HG03342 (cell line): ENCODE data around the gene AKAP6.
A peak's percentile ranks its signal among the peaks of the same experiment; 100 is the strongest.

Experiments used
- ATAC-seq: cut with Tn5 transposase; IDR thresholded peaks from one replicate; pipeline ENCODE4 v1.9.1; 2021; ENCODE audit warnings: mild to moderate bottlenecking, moderate library complexity; ENCODE audit not compliant: unreplicated experiment

Gene AKAP6

GRCh38 chr14:32650665-32651064, 321.6 kb downstream of the AKAP6 start:
- no peak for ATAC-seq

DNA sequence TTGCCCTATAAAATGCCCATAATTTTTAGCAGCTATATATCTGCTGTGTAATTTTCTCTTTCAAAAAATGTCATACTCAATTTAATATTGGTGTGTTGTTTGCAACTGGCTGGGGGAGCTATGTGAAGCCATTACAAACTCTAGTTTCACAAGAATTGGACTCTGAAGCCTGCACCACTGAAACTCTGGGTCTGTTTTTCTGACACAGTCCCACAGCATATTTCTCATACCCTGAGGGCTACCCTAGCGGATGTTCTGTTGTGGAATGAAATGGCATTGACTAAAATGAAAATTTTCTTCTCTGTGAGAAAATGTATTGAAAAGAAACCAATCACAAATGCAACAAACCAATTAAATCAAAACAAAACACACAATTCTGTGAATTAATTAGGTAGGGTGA, 325.0 kb downstream of the AKAP6 start:
- ATAC-seq: no peak

DNA sequence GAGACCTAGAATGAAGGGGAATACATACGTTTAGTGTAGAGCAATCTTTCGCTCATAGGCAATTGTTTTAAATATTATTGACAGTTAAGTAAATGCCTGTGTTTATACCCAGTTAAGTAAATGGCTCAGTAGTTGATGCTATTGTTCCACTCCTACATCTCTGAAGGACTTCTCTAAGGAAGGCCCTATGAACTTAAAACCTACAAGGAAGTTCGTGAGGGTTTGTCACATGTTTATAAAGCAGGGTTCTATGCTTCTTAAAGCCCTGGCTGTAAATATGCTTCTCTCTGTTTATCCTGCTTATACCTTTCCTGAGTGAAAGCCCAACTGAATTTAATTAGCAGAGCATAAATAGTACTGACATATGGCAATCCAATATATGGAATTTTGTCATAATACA, 327.5 kb downstream of the AKAP6 start:
- no peak for ATAC-seq

GRCh38 chr14:32657081-32657480, 328.0 kb downstream of the AKAP6 start:
- peak; percentile 56 for ATAC-seq

DNA sequence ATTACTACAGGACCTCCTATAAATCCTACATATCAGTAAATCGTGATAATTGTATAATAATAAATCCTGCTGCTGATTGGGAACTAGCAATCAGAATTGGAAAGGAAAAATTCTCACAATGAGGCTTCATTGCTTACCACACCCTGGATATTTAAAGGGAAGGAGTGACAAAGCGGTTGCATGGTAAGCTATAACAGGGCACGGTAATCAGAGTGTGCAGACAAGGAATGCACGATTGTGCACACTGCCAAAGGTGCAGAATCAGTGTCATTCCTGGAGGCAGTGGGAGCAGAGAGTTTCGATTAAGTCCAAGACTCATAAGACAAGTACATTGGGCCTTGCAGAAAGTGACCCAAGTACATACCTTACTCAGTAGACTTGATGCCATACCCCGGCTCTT, 332.1 kb downstream of the AKAP6 start:
- ATAC-seq: no peak

DNA sequence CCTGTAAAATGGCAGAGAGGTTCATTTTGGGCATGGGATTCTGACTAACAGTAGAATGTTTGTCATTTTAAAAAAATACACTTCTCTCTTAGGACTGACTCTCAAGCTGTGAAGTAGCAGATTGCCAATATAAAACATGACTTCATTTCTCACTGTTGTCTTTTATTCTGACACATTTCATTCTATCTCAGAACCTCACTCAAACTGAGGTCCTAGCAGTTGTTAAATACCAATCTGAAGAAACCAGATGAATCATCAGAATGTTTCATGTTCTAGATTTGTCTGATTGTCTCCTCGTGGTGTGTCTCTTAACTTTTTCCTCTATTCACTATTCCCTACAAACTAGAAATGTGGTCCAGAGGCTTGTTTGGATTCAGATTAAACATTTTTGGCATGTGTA, 333.1 kb downstream of the AKAP6 start:
- no peak for ATAC-seq

DNA sequence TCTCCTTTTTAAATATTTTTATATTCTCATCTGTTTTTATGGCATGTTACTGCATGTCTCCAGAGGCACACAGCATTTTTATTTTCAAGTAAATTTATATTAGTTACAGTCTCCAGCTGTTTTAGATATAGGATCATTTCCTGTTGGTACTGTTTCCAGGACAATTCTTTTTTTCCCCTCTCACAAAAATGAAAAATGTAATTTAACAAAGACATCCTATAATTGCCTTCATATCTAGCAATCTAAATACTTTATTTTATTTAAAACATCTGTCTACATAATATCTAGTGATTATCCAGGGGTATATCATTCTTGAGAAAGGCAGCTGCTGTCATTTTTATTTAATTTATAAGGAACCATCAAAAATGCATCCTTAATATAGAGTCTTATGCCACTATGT, 337.2 kb downstream of the AKAP6 start:
- no peak for ATAC-seq

DNA sequence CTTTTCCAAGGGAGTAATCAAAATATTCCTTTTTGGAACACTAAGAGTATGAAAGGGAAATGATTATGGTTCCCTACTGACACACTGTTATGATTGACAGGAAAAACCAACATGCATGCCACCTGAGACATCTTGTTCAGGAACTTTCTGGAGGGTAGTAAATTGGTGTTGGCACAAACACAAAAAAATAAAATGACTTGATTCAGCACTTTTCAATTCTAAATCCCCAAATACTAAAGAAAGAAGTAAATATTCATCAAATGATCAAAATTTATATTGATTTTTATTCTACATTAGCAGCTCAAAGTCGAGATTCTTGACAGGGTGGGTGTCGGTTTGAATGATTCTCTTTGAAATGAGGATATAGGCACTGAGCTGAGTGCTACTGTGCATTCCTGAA, 338.2 kb downstream of the AKAP6 start:
- no peak for ATAC-seq

- no peak for ATAC-seq
Observed at GRCh38 chr14:32667791-32668190, 338.7 kb downstream of the AKAP6 start.

GRCh38 chr14:32669391-32669790, 340.3 kb downstream of the AKAP6 start:
- no peak for ATAC-seq

DNA sequence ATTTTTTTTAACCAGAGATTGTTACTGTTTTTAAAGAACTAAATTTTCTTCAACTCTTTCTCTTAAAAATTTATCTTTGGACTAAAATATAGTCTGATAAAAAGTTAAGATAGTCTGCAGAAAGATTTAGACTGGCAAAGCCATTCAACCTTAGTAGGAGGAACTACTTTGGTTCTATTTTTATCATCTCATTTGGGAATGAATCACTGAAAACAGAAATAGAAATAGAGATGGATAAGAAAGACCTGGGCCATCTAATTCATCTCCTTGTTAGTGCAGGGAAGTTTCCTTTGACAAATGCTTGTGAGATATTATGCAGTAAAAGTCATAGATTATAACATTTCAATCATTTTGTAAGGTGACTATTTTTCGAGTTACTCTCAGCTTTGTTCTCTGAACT, 346.3 kb downstream of the AKAP6 start:
- no peak for ATAC-seq

GRCh38 chr14:32677129-32677780, 348.2 kb downstream of the AKAP6 start:
- no peak for ATAC-seq

DNA sequence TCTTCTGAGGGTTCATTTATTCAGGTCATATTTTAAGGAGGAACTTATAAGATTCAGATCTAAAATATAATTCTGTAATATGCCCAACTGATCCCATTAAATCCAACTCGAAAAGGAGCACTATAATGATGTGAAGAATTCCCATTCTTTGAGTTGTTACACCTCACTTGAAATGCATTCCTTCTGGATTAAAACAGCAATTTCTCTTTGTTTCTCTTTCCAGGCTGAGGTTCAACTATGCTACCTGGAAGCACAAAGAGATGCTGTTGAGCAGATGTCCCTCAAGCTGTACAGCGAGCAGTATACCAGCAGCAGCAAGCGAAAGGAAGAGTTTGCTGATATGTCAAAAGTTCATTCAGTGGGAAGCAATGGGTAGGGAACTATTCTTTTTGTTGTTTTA, 349.0 kb downstream of the AKAP6 start:
- no peak for ATAC-seq

- ATAC-seq: no peak
Observed at GRCh38 chr14:32679927-32680612, 351.0 kb downstream of the AKAP6 start.

DNA sequence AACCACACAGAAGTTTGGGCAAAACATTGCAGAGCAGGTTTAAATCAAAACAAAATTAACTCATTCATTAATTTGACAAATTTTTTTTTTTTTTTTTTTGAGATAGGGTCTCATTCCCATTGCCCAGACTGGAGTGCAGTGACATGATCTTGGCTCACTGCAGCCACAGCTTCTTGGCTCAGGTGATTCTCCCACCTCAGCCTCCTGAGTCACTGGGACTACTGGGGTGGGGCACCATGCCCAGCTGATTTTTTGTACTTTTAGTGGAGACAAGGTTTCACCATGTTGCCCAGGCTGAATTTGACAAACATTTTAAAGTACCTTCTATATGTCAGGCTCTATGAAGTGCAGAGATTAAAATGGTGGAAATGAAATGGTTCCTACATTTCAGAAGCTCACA, 352.5 kb downstream of the AKAP6 start:
- ATAC-seq: no peak

- no peak for ATAC-seq
Observed at GRCh38 chr14:32682214-32682613, 353.1 kb downstream of the AKAP6 start.

DNA sequence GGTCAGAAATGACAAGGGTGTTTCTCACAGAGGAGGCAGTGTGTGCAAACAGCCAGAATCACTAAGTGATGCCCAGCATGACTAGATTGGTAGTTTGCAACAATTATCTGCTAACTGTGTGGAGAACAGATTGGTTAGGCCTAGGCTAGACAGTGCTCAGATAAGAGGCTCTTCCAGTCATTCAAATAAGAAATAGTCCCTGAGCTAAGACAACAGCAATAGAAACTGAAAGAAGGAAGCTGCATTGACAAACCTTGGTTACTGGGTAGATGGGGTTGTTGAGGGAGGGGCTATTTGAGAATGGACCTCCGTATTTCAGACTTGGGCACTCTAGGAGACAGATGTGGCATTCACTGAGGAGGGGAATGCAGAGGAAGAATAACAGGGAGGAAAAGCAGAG, 354.6 kb downstream of the AKAP6 start:
- peak; percentile 56 for ATAC-seq

- no peak for ATAC-seq
Observed at GRCh38 chr14:32688941-32689340, 359.8 kb downstream of the AKAP6 start.

- no peak for ATAC-seq
Observed at GRCh38 chr14:32692441-32692840, 363.3 kb downstream of the AKAP6 start.

- no peak for ATAC-seq
Observed at GRCh38 chr14:32693114-32693513, 364.0 kb downstream of the AKAP6 start.

DNA sequence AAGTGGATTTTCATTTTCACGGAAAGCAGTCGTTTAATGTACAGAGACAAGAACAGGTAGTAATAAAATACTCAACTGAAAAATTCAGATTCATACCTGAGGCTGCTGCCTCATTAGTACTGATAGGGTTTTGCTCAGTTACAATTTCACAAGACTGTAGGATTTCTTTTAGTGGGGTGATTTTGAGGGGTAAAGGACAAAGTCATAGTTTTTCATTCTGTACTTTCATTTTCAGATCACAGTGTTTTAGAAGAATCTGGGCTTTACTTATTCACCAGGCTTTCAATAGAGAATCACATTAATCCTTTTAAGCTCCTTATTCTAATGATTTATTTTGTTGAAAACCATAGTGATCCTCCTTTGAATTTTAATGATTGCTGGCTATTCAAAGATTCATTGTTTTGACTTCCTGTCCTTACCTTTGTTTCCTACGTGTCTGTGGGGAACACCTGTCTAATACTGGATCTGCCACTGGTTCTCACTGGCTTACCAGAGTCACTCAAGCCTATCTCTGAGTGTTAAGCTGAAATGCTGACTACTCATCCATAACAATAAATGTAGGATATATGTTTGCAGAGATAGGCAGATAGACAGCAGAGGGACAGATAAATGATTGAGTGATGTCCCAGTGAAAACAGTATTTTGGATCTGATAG, 365.8 kb downstream of the AKAP6 start:
- no peak for ATAC-seq

GRCh38 chr14:32696325-32697091, 367.4 kb downstream of the AKAP6 start:
- ATAC-seq: no peak
